ENCODE measurements around the gene PNLIPRP3.

DNA sequence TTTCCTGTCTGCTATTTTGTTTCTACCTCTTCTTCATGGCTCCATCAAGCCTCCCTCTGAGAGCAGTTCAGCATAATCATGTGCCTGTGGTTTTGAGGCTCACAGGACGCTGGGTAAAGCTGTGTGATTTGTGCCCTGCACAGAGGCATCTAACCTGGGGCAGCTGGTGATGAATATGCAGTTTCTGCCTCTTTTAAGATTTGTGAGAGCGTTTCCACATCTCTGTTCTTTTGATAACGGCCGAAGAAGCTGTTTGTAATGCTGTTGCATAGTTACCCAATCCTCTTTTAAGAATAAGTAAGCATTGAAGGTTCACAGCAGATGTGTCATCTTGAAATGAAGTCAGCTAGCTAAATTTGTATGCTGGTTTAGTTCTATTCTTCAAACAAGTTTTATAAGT, 45.2 kb downstream of the PNLIPRP3 start:
- TF ChIP-seq EGR1 (IDR thresholded peaks at IDR 0.05) (no peak), REST (IDR thresholded peaks at IDR 0.05; ENCODE audit: low read depth) (no peak), CEBPB (IDR thresholded peaks at IDR 0.05) (no peak), YY1 (IDR thresholded peaks at IDR 0.05; ENCODE audit: low read depth) (no peak), TAF1 (IDR thresholded peaks at IDR 0.05; ENCODE audit: low read depth) (no peak), ZBTB7A (IDR thresholded peaks at IDR 0.05; ENCODE audit: low read depth) (no peak), USF1 (IDR thresholded peaks at IDR 0.05) (no peak), FOXM1 (IDR thresholded peaks at IDR 0.05; ENCODE audit: borderline replicate concordance, low read depth) (no peak), MAX (IDR thresholded peaks at IDR 0.05) (no peak)
